ENCODE measurements around the gene SPRN.

DNA sequence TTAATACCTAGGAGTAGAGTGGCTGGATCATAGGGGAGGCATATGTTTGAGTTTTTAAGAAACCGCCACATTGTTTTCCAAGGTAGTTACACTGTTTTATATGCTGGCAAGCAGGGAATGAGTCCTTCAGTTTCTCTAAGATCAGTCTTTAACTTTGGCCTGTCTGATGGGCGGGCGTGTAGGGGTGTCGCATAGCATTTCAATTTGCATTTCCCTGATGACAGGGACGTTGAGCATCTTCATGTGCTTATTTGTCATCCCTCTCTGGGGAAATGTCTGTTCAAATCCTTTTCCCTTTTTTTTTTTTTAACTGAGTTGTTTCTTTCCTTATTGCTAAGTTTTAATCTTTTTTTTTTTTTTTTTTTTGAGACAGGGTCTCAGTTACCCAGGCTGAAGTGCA is 20.6 kb downstream of the SPRN start:
- TF ChIP-seq, protein P1, sequence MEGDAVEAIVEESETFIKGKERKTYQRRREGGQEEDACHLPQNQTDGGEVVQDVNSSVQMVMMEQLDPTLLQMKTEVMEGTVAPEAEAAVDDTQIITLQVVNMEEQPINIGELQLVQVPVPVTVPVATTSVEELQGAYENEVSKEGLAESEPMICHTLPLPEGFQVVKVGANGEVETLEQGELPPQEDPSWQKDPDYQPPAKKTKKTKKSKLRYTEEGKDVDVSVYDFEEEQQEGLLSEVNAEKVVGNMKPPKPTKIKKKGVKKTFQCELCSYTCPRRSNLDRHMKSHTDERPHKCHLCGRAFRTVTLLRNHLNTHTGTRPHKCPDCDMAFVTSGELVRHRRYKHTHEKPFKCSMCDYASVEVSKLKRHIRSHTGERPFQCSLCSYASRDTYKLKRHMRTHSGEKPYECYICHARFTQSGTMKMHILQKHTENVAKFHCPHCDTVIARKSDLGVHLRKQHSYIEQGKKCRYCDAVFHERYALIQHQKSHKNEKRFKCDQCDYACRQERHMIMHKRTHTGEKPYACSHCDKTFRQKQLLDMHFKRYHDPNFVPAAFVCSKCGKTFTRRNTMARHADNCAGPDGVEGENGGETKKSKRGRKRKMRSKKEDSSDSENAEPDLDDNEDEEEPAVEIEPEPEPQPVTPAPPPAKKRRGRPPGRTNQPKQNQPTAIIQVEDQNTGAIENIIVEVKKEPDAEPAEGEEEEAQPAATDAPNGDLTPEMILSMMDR (IDR thresholded peaks at IDR 0.05; ENCODE audit: low read length): no peak
- TF ChIP-seq EZH2 (optimal IDR thresholded peaks at IDR 0.05; ENCODE audit: low read depth, low read length) (no peak), EZH2phosphoT487 (IDR thresholded peaks at IDR 0.05; ENCODE audit: low read length) (no peak)
